Epithelial cell of esophagus (primary cell): ENCODE measurements around the gene DCAKD.

Experiments
- DNase-seq: peaks from one replicate; pipeline ENCODE4 v3.0.0; 2010; ENCODE audit warnings: low read depth
- H3K4me3 ChIP-seq: 2 replicates; pipeline ENCODE4 v1.5.1; 2011; ENCODE audit warnings: mild to moderate bottlenecking, low read length, control low read depth
- CTCF ChIP-seq: IDR thresholded peaks from 2 replicates; pipeline ENCODE4 v1.5.1; 2011; ENCODE audit warnings: low read depth, mild to moderate bottlenecking, low read length, control low read depth, inconsistent platforms; ENCODE audit not compliant: insufficient read depth; ENCODE audit errors: missing control alignments

DCAKD gene

DNA sequence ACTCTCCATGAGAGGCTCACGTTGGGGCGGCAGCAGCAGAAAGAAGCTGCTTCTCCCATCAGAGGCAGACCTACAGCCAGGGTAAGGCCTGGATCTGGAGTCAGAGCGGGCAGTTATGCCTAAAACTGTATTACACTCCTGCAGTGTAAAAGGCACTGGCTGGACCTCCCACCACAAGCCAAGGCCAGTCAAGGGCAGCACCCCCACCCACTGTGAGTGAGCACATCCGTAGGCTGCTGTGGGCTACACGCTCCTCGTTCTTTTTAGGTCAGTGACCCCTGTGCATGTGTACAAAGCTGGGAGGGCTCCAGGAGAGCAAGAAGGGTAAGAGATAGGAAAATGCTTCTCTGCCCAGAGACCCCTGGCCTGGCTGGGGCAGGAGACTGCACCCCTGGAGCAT, 20.7 kb downstream of the DCAKD start:
- DNase-seq = no peak
- no peak overlapping the region for H3K4me3 ChIP-seq
- TF ChIP-seq CTCF = no peak

DNA sequence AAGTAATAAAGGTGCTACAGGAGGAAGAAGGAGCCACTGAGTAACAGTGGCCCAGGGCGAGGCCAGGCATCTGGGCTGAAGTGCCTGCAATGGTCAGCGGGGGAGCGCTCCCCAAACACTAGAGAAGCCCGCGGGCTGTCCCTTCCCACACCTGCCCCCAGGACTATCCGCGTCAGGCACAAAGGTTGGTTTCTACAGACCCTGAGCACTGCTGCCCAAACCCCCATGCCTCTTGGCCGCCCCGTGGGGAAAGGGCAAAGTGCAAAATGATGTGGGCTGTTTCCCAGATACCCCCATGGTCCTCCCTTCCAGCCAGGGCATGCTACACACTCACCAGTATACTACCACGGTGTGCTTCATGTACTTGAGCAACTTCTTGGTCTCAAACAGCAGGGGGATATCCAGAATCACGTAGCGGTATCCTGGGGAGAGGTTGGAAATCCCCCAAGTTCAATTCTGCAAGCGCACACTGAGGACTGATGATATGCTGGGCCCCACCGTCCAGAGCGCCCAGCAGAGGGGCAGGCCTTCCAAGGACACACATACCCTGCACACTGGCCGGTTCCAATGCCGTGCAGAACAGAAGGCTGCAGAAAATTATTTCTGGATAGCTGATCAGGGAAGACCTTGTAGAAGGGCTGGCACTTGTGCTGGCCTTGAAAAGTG, 21.5 kb downstream of the DCAKD start:
- no peak for TF ChIP-seq CTCF
- no peak overlapping the region for H3K4me3 ChIP-seq
- no peak for DNase-seq

DNA sequence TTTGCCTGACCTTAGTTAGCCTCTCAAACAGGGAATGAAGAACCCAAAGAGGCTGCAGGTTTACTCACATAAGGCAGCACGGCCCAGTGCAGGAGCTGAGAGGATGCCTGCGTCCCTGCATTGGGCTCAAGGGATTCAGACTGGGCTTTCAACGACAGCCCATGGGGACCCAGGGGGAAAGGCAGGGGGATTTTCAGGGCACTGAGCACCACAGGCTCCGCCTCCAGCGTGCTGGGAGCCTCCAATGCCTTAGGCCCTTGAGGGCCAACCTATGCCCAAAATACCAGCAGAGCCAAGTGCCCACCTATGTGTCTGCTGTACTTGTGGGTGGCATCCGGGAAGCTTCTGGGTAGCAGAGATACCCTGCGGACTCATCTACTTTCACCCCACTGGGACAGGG, 22.3 kb downstream of the DCAKD start:
- TF ChIP-seq CTCF = no peak

GRCh38 chr17:45022655-45023339, 28.6 kb downstream of the DCAKD start:
- TF ChIP-seq CTCF = no peak
- DNase-seq = peak; percentile 32
- no peak overlapping the region for H3K4me3 ChIP-seq

More for the DNA sequence above, 22.3 kb downstream of the DCAKD start:
- H3K4me3 ChIP-seq = no peak overlapping the region
- DNase-seq = no peak

GRCh38 chr17:45022288-45022648, 29.2 kb downstream of the DCAKD start:
- no peak overlapping the region for H3K4me3 ChIP-seq
- peak; percentile 2 for TF ChIP-seq CTCF
- DNase-seq = no peak

- DNase-seq = peak; percentile 63
- peak overlapping the region; percentile 23 for H3K4me3 ChIP-seq
- TF ChIP-seq CTCF = peak; percentile 38
Measured at GRCh38 chr17:45021607-45022287, 29.7 kb downstream of the DCAKD start.
